ENCODE results near the gene OSBPL5.

DNA sequence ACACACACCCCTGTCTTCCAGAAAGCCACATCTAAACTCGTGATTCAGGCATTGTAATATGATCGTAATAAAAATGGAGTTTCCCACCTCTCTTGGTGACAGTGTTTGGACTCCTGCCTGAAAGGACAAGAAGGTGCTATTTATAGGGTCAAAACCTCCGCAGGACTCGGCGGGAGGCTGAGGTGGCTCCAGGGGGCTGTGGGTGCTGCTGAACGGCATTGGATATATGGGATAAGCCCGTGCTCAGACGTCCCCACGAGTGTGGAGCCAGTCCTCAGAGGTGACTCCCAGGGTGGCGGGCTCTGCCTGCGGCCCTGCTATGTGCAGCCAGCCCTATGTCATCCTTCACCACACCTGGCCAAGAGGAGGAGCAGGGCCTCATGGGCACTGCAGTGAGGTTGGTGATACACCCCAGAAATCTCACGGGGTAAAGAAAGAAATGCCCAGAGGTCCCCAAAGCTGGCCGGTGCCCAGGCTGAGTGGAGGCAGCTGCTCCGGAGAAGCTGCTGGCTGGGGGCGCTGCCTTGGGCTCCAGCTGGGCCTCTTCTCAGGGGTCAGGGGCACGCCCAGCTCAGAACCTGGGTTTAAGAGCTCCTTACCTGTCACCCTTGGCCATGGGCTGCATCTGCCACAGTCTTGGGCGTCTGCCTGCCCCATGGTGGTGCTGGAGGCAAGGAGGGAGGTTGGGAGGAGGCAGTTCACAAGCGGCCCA is 5.1 kb upstream of the OSBPL5 start:
- TF ChIP-seq CTCF (IDR thresholded peaks at IDR 0.05) (no peak), EZH2 (IDR thresholded peaks at IDR 0.05) (no peak)
